ENCODE measurements around the gene DDAH1. TPM values are rescaled to one million over a fixed set of nuclear protein-coding genes. Genes with fewer than 3 reads are reported as not detected.

Gene DDAH1
- polyA plus RNA-seq, 2 of the 4 experiments (the other 2 are of a cell fraction): 5.7 to 12.6 TPM

DNA sequence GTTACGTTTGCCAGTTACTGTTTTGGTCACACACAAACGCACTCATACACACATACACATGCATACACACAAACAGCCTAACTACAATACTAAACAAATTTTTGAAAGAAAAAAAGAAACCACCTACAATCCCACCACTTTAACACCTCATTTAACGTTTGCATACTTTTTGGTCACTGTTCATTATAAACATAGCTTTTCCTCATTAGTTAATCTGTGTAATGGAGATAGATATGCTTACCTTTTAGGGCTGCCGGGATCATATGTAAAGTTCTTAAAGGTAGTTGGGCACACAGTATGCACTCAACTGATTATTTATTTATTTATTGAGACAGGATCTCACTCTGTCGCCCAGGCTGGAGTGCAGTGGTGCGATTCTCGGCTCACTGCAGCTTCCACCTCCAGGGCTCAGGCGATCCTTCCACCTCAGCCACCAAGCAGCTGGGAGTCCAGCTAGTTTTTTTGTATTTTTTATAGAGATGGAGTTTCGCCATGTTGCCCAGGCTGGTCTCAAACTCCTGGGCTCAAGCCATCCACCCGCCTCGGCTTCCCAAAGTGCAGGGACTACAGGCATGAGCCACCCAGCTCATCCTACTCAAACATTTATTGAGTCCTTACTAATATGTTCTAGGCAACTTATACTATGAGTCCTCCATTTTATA is 187.8 kb downstream of the DDAH1 start:
- DNase-seq (ENCODE audit: low read depth in 1 of 2, low spot score in 1 of 2) (no peak), ATAC-seq (no peak), FAIRE-seq (no peak)
- 55% methylated on average over 11 of the region's 11 CpGs for WGBS (ENCODE audit: missing lambda C conversion rate)
- Histone ChIP-seq H3K9me3 (no peaks in the 10 kb centered on the region), H3K4me3 (peak overlapping the region; percentile 43), H3K4me2 (peak overlapping the region; percentile 80), H3K4me1 (peaks cover 43% of the 10 kb centered on the region), H3K27ac (peak overlapping the region; percentile 74 to 86)
- TF ChIP-seq, protein P1, sequence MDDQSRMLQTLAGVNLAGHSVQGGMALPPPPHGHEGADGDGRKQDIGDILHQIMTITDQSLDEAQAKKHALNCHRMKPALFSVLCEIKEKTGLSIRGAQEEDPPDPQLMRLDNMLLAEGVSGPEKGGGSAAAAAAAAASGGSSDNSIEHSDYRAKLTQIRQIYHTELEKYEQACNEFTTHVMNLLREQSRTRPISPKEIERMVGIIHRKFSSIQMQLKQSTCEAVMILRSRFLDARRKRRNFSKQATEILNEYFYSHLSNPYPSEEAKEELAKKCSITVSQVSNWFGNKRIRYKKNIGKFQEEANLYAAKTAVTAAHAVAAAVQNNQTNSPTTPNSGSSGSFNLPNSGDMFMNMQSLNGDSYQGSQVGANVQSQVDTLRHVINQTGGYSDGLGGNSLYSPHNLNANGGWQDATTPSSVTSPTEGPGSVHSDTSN (IDR thresholded peaks at IDR 0.05): no peak
- TF ChIP-seq HOXA7 (CRISPR knock-in tag; IDR thresholded peaks at IDR 0.05) (0 out of 2 replicates have a peak, but pooled peaks have one; percentile 63), RARB (CRISPR knock-in tag; IDR thresholded peaks at IDR 0.05) (no peak)
- POLR2A ChIA-PET: interaction anchor here (0.6 to 2.8 kb wide), 10 partner anchors 11 to 352 kb away, joined by 3 to 28 read pairs (median 4); partner anchors contain the start of genes C1orf52 and CCN1
- CTCF ChIA-PET: interaction anchor here (0.8 to 4.1 kb wide), 6 partner anchors 13 to 416 kb away, joined by 3 to 27 read pairs (median 4); partner anchors contain the start of gene C1orf52

DNA sequence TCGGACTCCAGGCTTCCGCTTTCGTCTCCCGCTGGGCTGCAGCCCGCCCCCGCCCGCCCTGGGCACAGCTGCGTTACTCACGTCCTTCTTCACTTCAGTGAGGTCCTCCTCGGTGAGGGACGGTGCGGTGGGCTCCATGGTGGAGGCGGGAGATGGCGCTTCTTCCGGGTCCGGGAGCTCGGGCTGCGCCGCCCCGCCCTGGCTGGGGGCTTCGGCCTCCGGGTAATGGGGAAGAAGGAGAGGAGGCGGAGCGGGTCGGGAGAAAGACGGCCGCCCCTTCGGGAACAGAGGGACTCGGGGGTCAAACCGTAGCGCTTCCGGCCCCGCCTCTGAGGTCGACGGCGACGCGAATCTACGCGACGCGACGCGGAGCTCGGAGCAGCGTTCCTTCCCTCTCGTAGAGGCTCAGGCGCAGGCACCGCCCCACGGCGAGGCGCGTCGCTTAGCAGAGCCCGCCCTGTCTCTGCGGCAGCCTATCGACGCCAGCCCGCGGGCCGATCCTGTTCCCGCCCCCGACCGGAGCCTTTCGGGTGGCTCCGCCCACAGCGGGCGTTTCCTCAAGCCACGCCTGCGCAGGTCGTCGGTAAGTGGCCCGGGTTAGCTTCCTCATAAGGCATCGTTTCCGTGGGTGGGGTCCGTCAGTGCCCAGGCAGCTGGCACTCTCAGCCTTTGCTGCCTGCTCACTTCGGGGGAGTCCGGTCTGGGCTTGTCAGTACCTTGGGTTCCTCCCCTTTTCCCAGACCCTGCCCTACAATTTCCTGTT is 188.6 kb downstream of the DDAH1 start, which contains the start of gene BCL10:
Gene BCL10 (minus strand): TSS at position 418 of the 763 bp plus-strand sequence. CDS start 280 bp downstream, at position 138.
- no peaks in the 10 kb centered on the region for H3K9me3 ChIP-seq
- DNase-seq (ENCODE audit: low read depth in 1 of 2, low spot score in 1 of 2) (peak; percentile 85 to 98), FAIRE-seq (no peak), ATAC-seq (peak; percentile 95 to 99)
- peak within 1 kb of the TSS; percentile 96 for H3K4me2 ChIP-seq
- 3% methylated on average over 23 of the region's 78 CpGs for WGBS (ENCODE audit: missing lambda C conversion rate)
- ChIA-PET POLR2A (interaction anchor here (0.6 to 2.8 kb wide), 10 partner anchors 10 to 352 kb away, joined by 3 to 28 read pairs (median 4); partner anchors contain the start of genes C1orf52 and CCN1), CTCF (interaction anchor here (0.8 to 4.1 kb wide), 7 partner anchors 12 to 417 kb away, joined by 3 to 27 read pairs (median 3); partner anchors contain the start of gene C1orf52)
- peak; percentile 18 for TF ChIP-seq MAX (IDR thresholded peaks at IDR 0.05)
- peak; percentile 80 for TF ChIP-seq ZFP36 (IDR thresholded peaks at IDR 0.05; ENCODE audit: borderline replicate concordance, partially characterized antibody)
- TF ChIP-seq JUN (IDR thresholded peaks at IDR 0.05): peak in 1 of 2 experiments; percentile 53; a peak in 3 of 5 replicates
- peak; percentile 67 for TF ChIP-seq PHF8 (IDR thresholded peaks at IDR 0.05; ENCODE audit: borderline replicate concordance, low read depth)
- TF ChIP-seq, protein P2, sequence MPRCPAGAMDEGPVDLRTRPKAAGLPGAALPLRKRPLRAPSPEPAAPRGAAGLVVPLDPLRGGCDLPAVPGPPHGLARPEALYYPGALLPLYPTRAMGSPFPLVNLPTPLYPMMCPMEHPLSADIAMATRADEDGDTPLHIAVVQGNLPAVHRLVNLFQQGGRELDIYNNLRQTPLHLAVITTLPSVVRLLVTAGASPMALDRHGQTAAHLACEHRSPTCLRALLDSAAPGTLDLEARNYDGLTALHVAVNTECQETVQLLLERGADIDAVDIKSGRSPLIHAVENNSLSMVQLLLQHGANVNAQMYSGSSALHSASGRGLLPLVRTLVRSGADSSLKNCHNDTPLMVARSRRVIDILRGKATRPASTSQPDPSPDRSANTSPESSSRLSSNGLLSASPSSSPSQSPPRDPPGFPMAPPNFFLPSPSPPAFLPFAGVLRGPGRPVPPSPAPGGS (IDR thresholded peaks at IDR 0.05): 0 out of 3 replicates have a peak, but pooled peaks have one; percentile 54
- TF ChIP-seq MYC (IDR thresholded peaks at IDR 0.05; ENCODE audit: borderline replicate concordance, low read length): no peak
- peak within 1 kb of the TSS; percentile 97 for H3K4me3 ChIP-seq
- peaks cover 43% of the 10 kb centered on the region for H3K4me1 ChIP-seq
- peak within 1 kb of the TSS; percentile 94 for H3K27ac ChIP-seq

DNA sequence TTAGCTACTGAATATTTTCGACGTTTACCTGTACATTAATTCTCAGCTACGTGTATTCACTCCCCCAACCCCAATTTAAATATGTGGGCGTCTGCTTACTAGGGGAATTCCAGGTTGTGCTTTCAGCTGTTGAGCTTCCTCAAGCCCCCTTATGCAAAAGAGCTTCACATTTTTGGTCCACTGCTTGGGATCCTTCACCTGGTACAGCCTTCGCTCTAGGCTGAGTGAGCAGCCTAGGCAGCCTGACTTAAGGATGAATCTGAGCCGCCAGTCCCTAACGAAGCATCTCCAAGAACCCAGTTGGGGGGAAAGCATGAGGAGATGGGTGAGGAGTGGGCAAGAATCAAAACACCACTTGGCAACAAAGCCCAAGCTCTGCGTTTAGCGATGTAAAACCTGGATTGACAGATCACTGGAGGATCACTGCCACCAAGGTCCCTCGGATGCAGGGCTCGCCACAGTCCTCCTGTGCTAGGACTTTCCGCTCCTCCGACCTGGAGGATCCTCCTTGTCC is 189.2 kb downstream of the DDAH1 start:
- peak overlapping the region; percentile 94 for H3K27ac ChIP-seq
- ATAC-seq (no peak), FAIRE-seq (no peak), DNase-seq (ENCODE audit: low read depth in 1 of 2, low spot score in 1 of 2) (no peak)
- peak overlapping the region; percentile 97 for H3K4me3 ChIP-seq
- CTCF ChIA-PET: interaction anchor here (1.0 to 4.1 kb wide), 5 partner anchors 12 to 166 kb away, joined by 3 to 27 read pairs (median 4); partner anchors contain the start of gene C1orf52
- POLR2A ChIA-PET: interaction anchor here (1.6 to 2.8 kb wide), 3 partner anchors 14 to 22 kb away, joined by 7 to 28 read pairs (median 10); partner anchors contain the start of gene C1orf52
- peak overlapping the region; percentile 96 for H3K4me2 ChIP-seq
- no peaks in the 10 kb centered on the region for H3K9me3 ChIP-seq
- TF ChIP-seq SMC3 (IDR thresholded peaks at IDR 0.05): no peak
- TF ChIP-seq FOXS1 (CRISPR knock-in tag; IDR thresholded peaks at IDR 0.05): no peak
- no peak for TF ChIP-seq ZNF302 (CRISPR knock-in tag; IDR thresholded peaks at IDR 0.05)
- no peak for TF ChIP-seq HMGXB4 (CRISPR knock-in tag; IDR thresholded peaks at IDR 0.05; ENCODE audit: borderline replicate concordance)
- no peak for TF ChIP-seq CBX8 (IDR thresholded peaks at IDR 0.05)
- TF ChIP-seq CHD4 (IDR thresholded peaks at IDR 0.05; ENCODE audit: borderline replicate concordance): no peak
- no peak for TF ChIP-seq HOXA7 (CRISPR knock-in tag; IDR thresholded peaks at IDR 0.05)
- no peak for TF ChIP-seq HEYL (CRISPR knock-in tag; IDR thresholded peaks at IDR 0.05)
- no peak for TF ChIP-seq FOSB (CRISPR knock-in tag; IDR thresholded peaks at IDR 0.05)
- TF ChIP-seq PHF8 (IDR thresholded peaks at IDR 0.05; ENCODE audit: borderline replicate concordance, low read depth): no peak
- TF ChIP-seq NFE2L2 (conservative IDR thresholded peaks at IDR 0.05; ENCODE audit: low read length): no peak
- 1% methylated on average over 9 of the region's 13 CpGs for WGBS (ENCODE audit: missing lambda C conversion rate)
- peaks cover 43% of the 10 kb centered on the region for H3K4me1 ChIP-seq
